Thyroid gland (tissue), 4 donors: ENCODE measurements around the gene PEPD.

Experiments
- CTCF ChIP-seq, 6 experiments: fragments of 200-600 bp in 3 of 6; fragments of 450-650 bp in 3 of 6; sonication (generic) in 3 of 6; IDR thresholded peaks; one replicate each; pipeline ENCODE4 v1.5.1; 2016 to 2019; ENCODE audit warnings: antibody characterized with exemption in 6 of 6, mild to moderate bottlenecking in 2 of 6, inconsistent platforms in 1 of 6, moderate library complexity in 1 of 6
- POLR2A ChIP-seq, 2 donors: fragments of 450-650 bp; IDR thresholded peaks; one replicate each; pipeline ENCODE4 v1.6.1; 2017; ENCODE audit warnings: antibody characterized with exemption in 2 of 2, mild to moderate bottlenecking in 2 of 2, moderate library complexity in 1 of 2

- TF ChIP-seq CTCF (IDR thresholded peaks at IDR 0.05) (no peak), POLR2A (IDR thresholded peaks at IDR 0.05) (no peak)
These were observed 176.4 kb downstream of the PEPD start for GRCh38 chr19:33345163-33345562.
